H9 (cell line): ENCODE measurements around the gene KRTAP20-3. TPM values are rescaled to one million over a fixed set of nuclear protein-coding genes. Genes with fewer than 3 reads are reported as not detected.

ENCODE experiments used
- DNase-seq: peaks from one replicate; pipeline ENCODE4 v3.0.0-alpha.2; 2017
- H2AFZ ChIP-seq: one replicate; pipeline ENCODE4 v1.6.1; 2013; ENCODE audit warnings: mild to moderate bottlenecking, low read length, control low read depth, moderate library complexity
- H2AK5ac ChIP-seq: 2 replicates; pipeline ENCODE4 v1.6.1; 2013; ENCODE audit warnings: low read length, control low read depth, mixed read lengths; ENCODE audit not compliant: insufficient read length
- H2BK120ac ChIP-seq: one replicate; pipeline ENCODE4 v1.6.1; 2013; ENCODE audit warnings: low read depth, mild to moderate bottlenecking, low read length, control low read depth, inconsistent platforms; ENCODE audit not compliant: poor library complexity, severe bottlenecking
- H2BK12ac ChIP-seq: 2 replicates; pipeline ENCODE4 v1.6.1; 2013; ENCODE audit warnings: low read length, control low read depth, mixed read lengths, low read depth; ENCODE audit not compliant: insufficient read length
- H2BK15ac ChIP-seq: 2 replicates; pipeline ENCODE4 v1.6.1; 2013; ENCODE audit warnings: low read depth, low read length, control low read depth
- H2BK20ac ChIP-seq: one replicate; pipeline ENCODE4 v1.6.1; 2013; ENCODE audit warnings: low read depth, mild to moderate bottlenecking, low read length, control low read depth, inconsistent platforms; ENCODE audit not compliant: poor library complexity, severe bottlenecking
- H2BK5ac ChIP-seq: 2 replicates; pipeline ENCODE4 v1.6.1; 2013; ENCODE audit warnings: low read length, control low read depth, mixed read lengths; ENCODE audit not compliant: insufficient read length
- H3K14ac ChIP-seq: 2 replicates; pipeline ENCODE4 v1.6.1; 2013; ENCODE audit warnings: low read length, control low read depth; ENCODE audit not compliant: insufficient read depth
- H3K18ac ChIP-seq: 2 replicates; pipeline ENCODE4 v1.6.1; 2013; ENCODE audit warnings: low read depth, mild to moderate bottlenecking, mixed read lengths, low read length, control low read depth; ENCODE audit not compliant: insufficient read length
- H3K23ac ChIP-seq: 2 replicates; pipeline ENCODE4 v1.6.1; 2013; ENCODE audit warnings: low read length, control low read depth, mixed read lengths, low read depth; ENCODE audit not compliant: insufficient read length
- H3K23me2 ChIP-seq: 2 replicates; pipeline ENCODE4 v1.6.1; 2013; ENCODE audit warnings: low read depth, mild to moderate bottlenecking, mixed read lengths, low read length, control low read depth; ENCODE audit not compliant: insufficient read length, poor library complexity, severe bottlenecking
- H3K27ac ChIP-seq: 2 replicates; pipeline ENCODE4 v1.5.1; 2013; ENCODE audit warnings: low read length, control low read depth, mixed read lengths, low read depth; ENCODE audit not compliant: insufficient read length
- H3K27me3 ChIP-seq: 2 replicates; pipeline ENCODE4 v1.6.1; 2013; ENCODE audit warnings: low read length, control low read depth, inconsistent platforms; ENCODE audit not compliant: insufficient read depth
- H3K4ac ChIP-seq: 2 replicates; pipeline ENCODE4 v1.6.1; 2013; ENCODE audit warnings: low read depth, mild to moderate bottlenecking, control low read depth, inconsistent platforms, low read length, moderate library complexity
- H3K4me1 ChIP-seq: 2 replicates; pipeline ENCODE4 v1.6.1; 2013; ENCODE audit warnings: low read length, control low read depth, inconsistent platforms; ENCODE audit not compliant: insufficient read depth
- H3K4me2 ChIP-seq: 2 replicates; pipeline ENCODE4 v1.6.1; 2013; ENCODE audit warnings: low read length, control low read depth, mixed read lengths; ENCODE audit not compliant: insufficient read length, insufficient read depth
- H3K56ac ChIP-seq: 2 replicates; pipeline ENCODE4 v1.6.1; 2013; ENCODE audit warnings: low read depth, mild to moderate bottlenecking, mixed read lengths, low read length, control low read depth; ENCODE audit not compliant: insufficient read length
- H3K79me1 ChIP-seq: 2 replicates; pipeline ENCODE4 v1.6.1; 2013; ENCODE audit warnings: low read depth, mild to moderate bottlenecking, moderate library complexity, low read length, control low read depth, inconsistent platforms; ENCODE audit not compliant: insufficient read depth, poor library complexity, severe bottlenecking
- H3K79me2 ChIP-seq: 2 replicates; pipeline ENCODE4 v1.6.1; 2013; ENCODE audit warnings: low read length, control low read depth, inconsistent platforms; ENCODE audit not compliant: insufficient read depth
- H3K9ac ChIP-seq: 2 replicates; pipeline ENCODE4 v1.6.1; 2013; ENCODE audit warnings: low read length, control low read depth, mixed read lengths; ENCODE audit not compliant: insufficient read length; ENCODE audit errors: extremely low read depth
- H3K9me3 ChIP-seq: one replicate; pipeline ENCODE4 v1.6.1; 2013; ENCODE audit warnings: low read depth, low read length, inconsistent platforms; ENCODE audit not compliant: control insufficient read depth
- H3T11ph ChIP-seq: one replicate; pipeline ENCODE4 v1.6.1; 2013; ENCODE audit warnings: mild to moderate bottlenecking, low read length, control low read depth, inconsistent platforms
- H4K20me1 ChIP-seq: one replicate; pipeline ENCODE4 v1.6.1; 2013; ENCODE audit not compliant: control insufficient read depth, insufficient read length, insufficient read depth
- H4K5ac ChIP-seq: 2 replicates; pipeline ENCODE4 v1.6.1; 2013; ENCODE audit warnings: low read depth, mild to moderate bottlenecking, mixed read lengths, low read length, control low read depth; ENCODE audit not compliant: insufficient read length
- H4K8ac ChIP-seq: replicated peaks from 2 replicates; pipeline ENCODE4 v1.6.1; 2013; ENCODE audit warnings: low read length, control low read depth, mixed read lengths, low read depth; ENCODE audit not compliant: insufficient read length
- H4K91ac ChIP-seq: 2 replicates; pipeline ENCODE4 v1.6.1; 2013; ENCODE audit warnings: low read depth, mild to moderate bottlenecking, moderate library complexity, mixed read lengths, low read length, control low read depth; ENCODE audit not compliant: insufficient read length
- H3K27ac Mint-ChIP-seq, 3 experiments: 2 replicates in 2 of 3; 3 replicates in 1 of 3; pipeline ENCODE4 v1.8.0; 2020 to 2021; ENCODE audit warnings: mixed read lengths in 3 of 3, mild to moderate bottlenecking in 1 of 3, moderate library complexity in 1 of 3
- H3K27me3 Mint-ChIP-seq: 2 replicates; pipeline ENCODE4 v1.8.0; 2021; ENCODE audit warnings: low read depth, mild to moderate bottlenecking, moderate library complexity, mixed read lengths
- H3K36me3 Mint-ChIP-seq, 3 experiments: 2 replicates in 2 of 3; 3 replicates in 1 of 3; pipeline ENCODE4 v1.8.0; 2020 to 2021; ENCODE audit warnings: low read depth in 3 of 3, mixed read lengths in 3 of 3; ENCODE audit not compliant: insufficient read depth in 1 of 3
- H3K4me1 Mint-ChIP-seq, 2 experiments: 2 replicates each; pipeline ENCODE4 v1.8.0; 2020; ENCODE audit warnings: mixed read lengths in 2 of 2
- H3K4me3 Mint-ChIP-seq, 2 experiments: 2 replicates in 1 of 2; 3 replicates in 1 of 2; pipeline ENCODE4 v1.8.0; 2020 to 2021; ENCODE audit warnings: mild to moderate bottlenecking in 2 of 2, mixed read lengths in 2 of 2, moderate library complexity in 1 of 2
- H3K9me3 Mint-ChIP-seq, 2 experiments: 2 replicates in 1 of 2; 3 replicates in 1 of 2; pipeline ENCODE4 v1.8.0; 2020; ENCODE audit warnings: mild to moderate bottlenecking in 2 of 2, mixed read lengths in 2 of 2, moderate library complexity in 1 of 2
- WGBS: extraction: QIAGEN DNeasy Blood & Tissue Kit; methylation state at CpG from one replicate; pipeline ENCODE4 v1.1.7; 2013; ENCODE audit warnings: missing lambda C conversion rate, low lambda C conversion rate, mixed read lengths; ENCODE audit not compliant: insufficient read length; ENCODE audit errors: extremely low coverage; 5-methylcytosine and 5-hydroxymethylcytosine counted together
- total RNA-seq: library from RNA; stranded (reverse); gene quantifications from 2 replicates; pipeline ENCODE4 v1.2.1, GENCODE V29; 2021
- TF ChIP-seq, protein P1 (sequence below): fragments of 200-600 bp; sonication (generic); conservative IDR thresholded peaks from 3 replicates; pipeline ENCODE4 v1.8.0; 2021; ENCODE audit warnings: antibody characterized with exemption, mild to moderate bottlenecking

The KRTAP20-3 gene
- total RNA-seq, 1 experiment from 2014 or later: not detected

DNA sequence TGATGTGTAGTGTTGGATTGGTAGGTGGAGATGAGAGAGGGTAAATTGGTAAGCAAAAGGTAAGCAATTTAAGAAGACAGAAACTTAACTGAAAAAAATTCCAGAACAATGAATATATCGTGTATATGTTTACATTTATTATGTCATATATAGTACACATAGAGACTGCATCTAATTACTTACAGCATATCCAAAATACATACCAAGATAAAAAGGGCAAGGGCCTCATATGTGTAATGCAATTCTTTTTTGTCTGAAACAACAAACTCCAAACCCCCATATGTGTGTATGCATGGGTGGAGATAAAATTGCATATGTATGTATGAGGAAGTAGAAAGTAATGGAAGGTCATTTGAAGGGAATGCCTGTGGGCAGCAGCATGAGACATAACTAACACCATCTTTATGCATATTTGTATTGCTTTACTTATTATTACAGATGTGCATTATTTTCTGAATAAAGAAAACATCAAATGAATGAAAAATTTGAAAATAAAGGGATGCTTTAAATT, 4.3 kb downstream of the KRTAP20-3 start:
- H3K27me3 Mint-ChIP-seq: no peaks in the 10 kb centered on the region; the same call in 1 of the 2 replicates
- no CpG with 5 or more reads among the region's 1 CpG for WGBS

More for the DNA sequence above, 4.3 kb downstream of the KRTAP20-3 start:
- no peak overlapping the region for H2BK20ac ChIP-seq
- no peak overlapping the region for H2AFZ ChIP-seq
- no peaks in the 10 kb centered on the region for H3K4me1 ChIP-seq
- no peak overlapping the region for H3K9ac ChIP-seq
- no peaks in the 10 kb centered on the region for H3K27me3 ChIP-seq
- H2BK120ac ChIP-seq: no peak overlapping the region
- H3K14ac ChIP-seq: no peak overlapping the region
- H3K23me2 ChIP-seq: no peaks in the 10 kb centered on the region
- no peak overlapping the region for H3K4ac ChIP-seq
- H3K27ac ChIP-seq: no peak overlapping the region
- H2AK5ac ChIP-seq: no peak overlapping the region
- DNase-seq: no peak
- H3K18ac ChIP-seq: no peak overlapping the region
- no peaks in the 10 kb centered on the region for H3K79me1 ChIP-seq
- H3K4me2 ChIP-seq: no peak overlapping the region
- H3T11ph ChIP-seq: no peak overlapping the region
- TF ChIP-seq, protein P1, sequence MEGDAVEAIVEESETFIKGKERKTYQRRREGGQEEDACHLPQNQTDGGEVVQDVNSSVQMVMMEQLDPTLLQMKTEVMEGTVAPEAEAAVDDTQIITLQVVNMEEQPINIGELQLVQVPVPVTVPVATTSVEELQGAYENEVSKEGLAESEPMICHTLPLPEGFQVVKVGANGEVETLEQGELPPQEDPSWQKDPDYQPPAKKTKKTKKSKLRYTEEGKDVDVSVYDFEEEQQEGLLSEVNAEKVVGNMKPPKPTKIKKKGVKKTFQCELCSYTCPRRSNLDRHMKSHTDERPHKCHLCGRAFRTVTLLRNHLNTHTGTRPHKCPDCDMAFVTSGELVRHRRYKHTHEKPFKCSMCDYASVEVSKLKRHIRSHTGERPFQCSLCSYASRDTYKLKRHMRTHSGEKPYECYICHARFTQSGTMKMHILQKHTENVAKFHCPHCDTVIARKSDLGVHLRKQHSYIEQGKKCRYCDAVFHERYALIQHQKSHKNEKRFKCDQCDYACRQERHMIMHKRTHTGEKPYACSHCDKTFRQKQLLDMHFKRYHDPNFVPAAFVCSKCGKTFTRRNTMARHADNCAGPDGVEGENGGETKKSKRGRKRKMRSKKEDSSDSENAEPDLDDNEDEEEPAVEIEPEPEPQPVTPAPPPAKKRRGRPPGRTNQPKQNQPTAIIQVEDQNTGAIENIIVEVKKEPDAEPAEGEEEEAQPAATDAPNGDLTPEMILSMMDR: no peak
- H4K5ac ChIP-seq: no peak overlapping the region
- no peaks in the 10 kb centered on the region for H3K9me3 ChIP-seq
- no peak overlapping the region for H3K23ac ChIP-seq
- Mint-ChIP-seq H3K9me3 (peaks cover 0 to 47% of the 10 kb centered on the region in 2 experiments; a peak in 3 of 5 replicates), H3K4me1 (no peaks in the 10 kb centered on the region), H3K27ac (no peak overlapping the region), H3K4me3 (no peak overlapping the region), H3K36me3 (peaks cover 0 to 12% (median 0%) of the 10 kb centered on the region in 3 experiments; a peak in 1 of 7 replicates)
- no peaks in the 10 kb centered on the region for H3K79me2 ChIP-seq
- H4K20me1 ChIP-seq: no peaks in the 10 kb centered on the region
- no peak overlapping the region for H4K8ac ChIP-seq
- H2BK12ac ChIP-seq: no peak overlapping the region
- no peak overlapping the region for H2BK15ac ChIP-seq
- H2BK5ac ChIP-seq: no peak overlapping the region
- no peak overlapping the region for H3K56ac ChIP-seq
- H4K91ac ChIP-seq: no peak overlapping the region
